ENCODE measurements around the gene SPDYE17.
"Not testable (repeated sequence)": the region's sequence is repeated elsewhere in the genome, so short reads cannot be mapped to it uniquely, and the experiment has no call there.

DNA sequence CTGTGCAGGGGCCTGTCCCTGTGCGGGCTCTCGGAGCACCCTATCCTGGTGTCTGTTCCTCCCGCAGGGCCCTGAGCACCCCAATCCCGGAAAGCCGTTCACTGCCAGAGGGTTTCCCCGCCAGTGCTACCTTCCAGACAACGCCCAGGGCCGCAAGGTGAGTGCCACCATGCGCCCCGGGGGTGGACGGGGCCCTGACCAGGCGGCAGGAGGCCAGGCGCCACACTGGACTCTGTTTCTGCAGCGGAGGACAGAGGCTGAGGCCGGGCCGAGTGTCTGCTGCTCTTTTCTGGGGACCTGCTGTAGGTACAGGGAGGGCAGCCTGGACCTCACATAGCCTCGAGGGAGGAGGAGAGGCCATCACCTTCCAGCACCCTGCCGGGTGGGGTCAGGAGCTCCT is 28.0 kb downstream of the SPDYE17 start:
- TF ChIP-seq CTCF (conservative IDR thresholded peaks at IDR 0.05); ZFX (IDR thresholded peaks at IDR 0.05): not testable (repeated sequence)

Data from C4-2B (cell line).